RWPE1 (cell line): ENCODE data around the gene DUS1L.

Experiments
- CTCF ChIA-PET: fragments of 350-600 bp; sonication (Branson Sonifier 250); formaldehyde crosslinking; extraction: SDS; loops from one replicate; lab custom pipeline; 2021; lab: Yijun Ruan, JAX
- POLR2A ChIA-PET: fragments of 400-600 bp; formaldehyde crosslinking; extraction: SDS; loops from one replicate; lab custom pipeline; 2020; ENCODE audit warnings: antibody characterized with exemption; ENCODE audit not compliant: low non-redundant PET; lab: Yijun Ruan, JAX
- DNase-seq: peaks from one replicate; pipeline ENCODE4 v3.0.0; 2012; ENCODE audit warnings: low spot score
- H3K27ac ChIP-seq: fragments of 450-650 bp; 2 replicates; pipeline ENCODE4 v1.5.1; 2017
- CTCF ChIP-seq: fragments of 450-650 bp; conservative IDR thresholded peaks from 2 replicates; pipeline ENCODE4 v1.5.1; 2017; ENCODE audit warnings: low read depth, mild to moderate bottlenecking

Gene DUS1L

GRCh38 chr17:82030470-82031302 lies 34.9 kb downstream of the DUS1L start:
- ChIA-PET CTCF (interaction anchor here (0.6 to 3.1 kb wide), 39 partner anchors 10 to 365 kb away, joined by 3 to 24 read pairs (median 4); partner anchors contain the start of genes CENPX, FASN, PCYT2 and PYCR1), POLR2A (interaction anchor here (0.6 kb wide), 1 partner anchor 8 kb away, joined by 3 read pairs; the partner anchor contains the start of genes CENPX and LRRC45)
- H3K27ac ChIP-seq: peak overlapping the region; percentile 82
- peak; percentile 92 for TF ChIP-seq CTCF
- DNase-seq: peak; percentile 74

- POLR2A ChIA-PET: interaction anchor here (0.6 kb wide), 1 partner anchor 10 kb away, joined by 9 read pairs; no protein-coding TSS in a partner anchor
- TF ChIP-seq CTCF: no peak
- no peak for DNase-seq
- peak overlapping the region; percentile 82 for H3K27ac ChIP-seq
- CTCF ChIA-PET: interaction anchor here (0.5 to 3.1 kb wide), 22 partner anchors 9 to 216 kb away, joined by 3 to 24 read pairs (median 4); partner anchors contain the start of genes CENPX, FASN and PYCR1
These were observed 35.6 kb downstream of the DUS1L start for GRCh38 chr17:82029990-82030469.

GRCh38 chr17:82029391-82029790 lies 36.2 kb downstream of the DUS1L start:
- no peak for DNase-seq
- H3K27ac ChIP-seq: peak overlapping the region; percentile 82; the same call in 1 of the 2 replicates
- POLR2A ChIA-PET: interaction anchor here (0.6 kb wide), 1 partner anchor 11 kb away, joined by 9 read pairs; no protein-coding TSS in a partner anchor
- CTCF ChIA-PET: interaction anchor here (0.5 to 3.1 kb wide), 7 partner anchors 8 to 136 kb away, joined by 3 to 24 read pairs (median 5); partner anchors contain the start of genes CENPX and DCXR
- no peak for TF ChIP-seq CTCF

- ChIA-PET POLR2A (no interaction called here), CTCF (interaction anchor here (0.7 to 3.1 kb wide), 4 partner anchors 9 to 126 kb away, joined by 3 to 24 read pairs (median 10); partner anchors contain the start of gene DCXR)
- no peak overlapping the region for H3K27ac ChIP-seq
- TF ChIP-seq CTCF: no peak
- DNase-seq: no peak
These were observed 36.6 kb downstream of the DUS1L start for GRCh38 chr17:82028966-82029365.

- DNase-seq: no peak
- TF ChIP-seq CTCF: no peak
- ChIA-PET POLR2A (interaction anchor here (0.7 kb wide), 1 partner anchor 12 kb away, joined by 3 read pairs; no protein-coding TSS in a partner anchor), CTCF (interaction anchor here (0.7 kb wide), 1 partner anchor 27 kb away, joined by 3 read pairs; no protein-coding TSS in a partner anchor)
- H3K27ac ChIP-seq: no peak overlapping the region
These were observed 37.4 kb downstream of the DUS1L start for GRCh38 chr17:82028246-82028645.
